OCI-LY3 (cell line): ENCODE results near the gene JPT2.

ENCODE experiments used
- H2AFZ ChIP-seq: fragments of 200-600, 300-600 bp; shearing (Covaris generic); 2 replicates; pipeline ENCODE4 v1.6.0; 2014; ENCODE audit warnings: antibody characterized with exemption, low read depth, low read length
- H3K27ac ChIP-seq: fragments of 200-600, 300-600 bp; sonication (generic); 2 replicates; pipeline ENCODE4 v1.5.1; 2014; ENCODE audit warnings: mild to moderate bottlenecking, low read length, moderate library complexity, mixed read lengths
- H3K27me3 ChIP-seq: fragments of 200-600, 300-600 bp; sonication (generic); 2 replicates; pipeline ENCODE4 v1.6.1; 2014; ENCODE audit warnings: low read depth, low read length, mixed read lengths
- H3K36me3 ChIP-seq: fragments of 200-600, 300-600 bp; sonication (generic); replicated peaks from 2 replicates; pipeline ENCODE3; 2014; ENCODE audit warnings: low read depth, low read length, mixed read lengths
- H3K4me1 ChIP-seq: fragments of 300-600, 200-600 bp; sonication (generic); 2 replicates; pipeline ENCODE4 v1.6.1; 2014; ENCODE audit warnings: low read length, mixed read lengths
- H3K4me2 ChIP-seq: fragments of 200-600, 300-600 bp; sonication (generic); 2 replicates; pipeline ENCODE4 v1.6.1; 2014; ENCODE audit warnings: low read length, mixed read lengths
- H3K4me3 ChIP-seq: fragments of 300-600, 200-600 bp; sonication (generic); 2 replicates; pipeline ENCODE4 v1.5.1; 2014; ENCODE audit warnings: antibody characterized with exemption, mild to moderate bottlenecking, low read length, moderate library complexity
- H3K79me2 ChIP-seq: fragments of 300-600, 200-600 bp; shearing (Covaris generic); 2 replicates; pipeline ENCODE4 v1.6.1; 2014; ENCODE audit warnings: mild to moderate bottlenecking, low read length, mixed read lengths
- H3K9ac ChIP-seq: fragments of 300-600, 200-600 bp; shearing (Covaris generic); 2 replicates; pipeline ENCODE4 v1.6.0; 2014; ENCODE audit warnings: mild to moderate bottlenecking, low read length, moderate library complexity
- H3K9me3 ChIP-seq: fragments of 200-600, 300-600 bp; shearing (Covaris generic); 2 replicates; pipeline ENCODE4 v1.6.1; 2014; ENCODE audit warnings: low read length, mixed read lengths; ENCODE audit not compliant: insufficient read depth
- H4K20me1 ChIP-seq: fragments of 200-600, 300-600 bp; sonication (generic); 2 replicates; pipeline ENCODE4 v1.6.1; 2016; ENCODE audit warnings: low read length, mixed read lengths; ENCODE audit not compliant: insufficient read depth
- CTCF ChIP-seq: fragments of 200-600, 300-600 bp; sonication (generic); IDR thresholded peaks from 2 replicates; pipeline ENCODE4 v1.5.1; 2014; ENCODE audit warnings: antibody characterized with exemption, low read length, low read depth
- EZH2phosphoT487 ChIP-seq: fragments of 200-600 bp; shearing (Covaris generic); IDR thresholded peaks from 2 replicates; pipeline ENCODE4 v1.6.1; 2018; ENCODE audit warnings: antibody characterized with exemption, mixed run types, low read depth

The JPT2 gene

GRCh38 chr16:1745900-1746692 lies 68.0 kb downstream of the JPT2 start:
- Histone ChIP-seq H3K4me3 (no peak overlapping the region), H3K4me2 (no peak overlapping the region), H2AFZ (no peak overlapping the region), H3K27me3 (no peaks in the 10 kb centered on the region), H3K27ac (no peak overlapping the region), H4K20me1 (no peaks in the 10 kb centered on the region), H3K79me2 (no peaks in the 10 kb centered on the region), H3K4me1 (no peaks in the 10 kb centered on the region), H3K36me3 (peaks cover 3% of the 10 kb centered on the region), H3K9me3 (no peaks in the 10 kb centered on the region), H3K9ac (no peak overlapping the region)
- TF ChIP-seq CTCF, result no peak
- no peak for TF ChIP-seq EZH2phosphoT487

GRCh38 chr16:1746693-1747195 lies 68.7 kb downstream of the JPT2 start:
- Histone ChIP-seq H3K27ac (no peak overlapping the region), H3K36me3 (peaks cover 3% of the 10 kb centered on the region), H2AFZ (no peak overlapping the region), H3K4me3 (no peak overlapping the region), H3K4me1 (no peaks in the 10 kb centered on the region), H3K9me3 (no peaks in the 10 kb centered on the region), H3K79me2 (no peaks in the 10 kb centered on the region), H3K4me2 (no peak overlapping the region), H4K20me1 (no peaks in the 10 kb centered on the region), H3K9ac (no peak overlapping the region), H3K27me3 (no peaks in the 10 kb centered on the region)
- TF ChIP-seq EZH2phosphoT487 (no peak), CTCF (no peak)

- Histone ChIP-seq H3K9ac (no peak overlapping the region), H3K27me3 (no peaks in the 10 kb centered on the region), H3K4me2 (no peak overlapping the region), H3K4me3 (no peak overlapping the region), H3K9me3 (no peaks in the 10 kb centered on the region), H3K4me1 (no peaks in the 10 kb centered on the region), H3K36me3 (peaks cover 3% of the 10 kb centered on the region), H2AFZ (no peak overlapping the region), H4K20me1 (no peaks in the 10 kb centered on the region), H3K79me2 (no peaks in the 10 kb centered on the region), H3K27ac (no peak overlapping the region)
- TF ChIP-seq EZH2phosphoT487 (no peak), CTCF (no peak)
These were observed 69.9 kb downstream of the JPT2 start for GRCh38 chr16:1747934-1748333.

GRCh38 chr16:1749152-1750117 lies 71.4 kb downstream of the JPT2 start:
- Histone ChIP-seq H3K27ac (no peak overlapping the region), H4K20me1 (no peaks in the 10 kb centered on the region), H3K27me3 (no peaks in the 10 kb centered on the region), H3K4me2 (no peak overlapping the region), H3K36me3 (peaks cover 3% of the 10 kb centered on the region), H3K4me1 (no peaks in the 10 kb centered on the region), H3K4me3 (no peak overlapping the region), H3K9ac (no peak overlapping the region), H3K79me2 (no peaks in the 10 kb centered on the region), H2AFZ (no peak overlapping the region), H3K9me3 (no peaks in the 10 kb centered on the region)
- TF ChIP-seq EZH2phosphoT487, result no peak
- no peak for TF ChIP-seq CTCF
